Hepatocyte (in vitro differentiated cells): Measurements from ENCODE around the gene NDUFA11. TPM values are rescaled to one million over a fixed set of nuclear protein-coding genes. Genes with fewer than 3 reads are reported as not detected.

Experiments
- DNase-seq: peaks from one replicate; pipeline ENCODE4 v3.0.0-alpha.2; 2016; ENCODE audit warnings: low spot score
- H2AFZ ChIP-seq: fragments of 200-600 bp; sonication (generic); 2 replicates; pipeline ENCODE4 v1.6.0; 2016; ENCODE audit warnings: antibody characterized with exemption, mild to moderate bottlenecking
- H3K27ac ChIP-seq: fragments of 200-600 bp; sonication (generic); 2 replicates; pipeline ENCODE4 v1.5.1; 2016; ENCODE audit warnings: mild to moderate bottlenecking
- H3K27me3 ChIP-seq: fragments of 200-600 bp; sonication (generic); 2 replicates; pipeline ENCODE4 v1.6.1; 2016
- H3K36me3 ChIP-seq: fragments of 200-600 bp; sonication (generic); replicated peaks from 2 replicates; pipeline ENCODE4 v1.5.1; 2016; ENCODE audit warnings: low read depth; ENCODE audit not compliant: insufficient read depth
- H3K4me1 ChIP-seq: fragments of 200-600 bp; sonication (generic); 2 replicates; pipeline ENCODE4 v1.5.1; 2016; ENCODE audit warnings: mild to moderate bottlenecking, moderate library complexity; ENCODE audit not compliant: insufficient read depth
- H3K4me2 ChIP-seq: fragments of 200-600 bp; sonication (generic); 2 replicates; pipeline ENCODE4 v1.6.0; 2016
- H3K4me3 ChIP-seq: fragments of 200-600 bp; sonication (generic); 2 replicates; pipeline ENCODE4 v1.5.1; 2016; ENCODE audit warnings: mild to moderate bottlenecking
- H3K79me2 ChIP-seq: fragments of 200-600 bp; sonication (generic); 2 replicates; pipeline ENCODE4 v1.6.0; 2017; ENCODE audit warnings: mild to moderate bottlenecking
- H3K9me2 ChIP-seq: fragments of 200-600 bp; sonication (generic); replicated peaks from 2 replicates; pipeline ENCODE4 v1.6.0; 2017; ENCODE audit warnings: mild to moderate bottlenecking; ENCODE audit not compliant: insufficient read depth
- H3K9me3 ChIP-seq: fragments of 200-600 bp; sonication (generic); 2 replicates; pipeline ENCODE4 v1.5.1; 2016; ENCODE audit warnings: low read depth, mild to moderate bottlenecking
- H4K20me1 ChIP-seq: fragments of 200-600 bp; sonication (generic); 2 replicates; pipeline ENCODE4 v1.6.0; 2016; ENCODE audit warnings: mild to moderate bottlenecking; ENCODE audit not compliant: insufficient read depth, poor library complexity, severe bottlenecking
- CTCF ChIP-seq: fragments of 200-600 bp; sonication (generic); IDR thresholded peaks from 2 replicates; pipeline ENCODE4 v1.5.1; 2016; ENCODE audit warnings: antibody characterized with exemption, mild to moderate bottlenecking; ENCODE audit not compliant: poor library complexity
- EZH2 ChIP-seq: fragments of 200-600 bp; sonication (generic); IDR thresholded peaks from 2 replicates; pipeline ENCODE4 v1.6.1; 2016; ENCODE audit warnings: antibody characterized with exemption, mild to moderate bottlenecking, borderline replicate concordance
- EZH2phosphoT487 ChIP-seq: fragments of 200-600 bp; sonication (generic); IDR thresholded peaks from one replicate; pipeline ENCODE4 v1.6.1; 2018; ENCODE audit warnings: antibody characterized with exemption, mild to moderate bottlenecking, low read depth, moderate library complexity; ENCODE audit not compliant: unreplicated experiment, severe bottlenecking
- WGBS: methylation state at CpG from one replicate; pipeline ENCODE4 v1.1.6; 2016; ENCODE audit warnings: low lambda C conversion rate; ENCODE audit errors: missing lambda C conversion rate; 5-methylcytosine and 5-hydroxymethylcytosine counted together
- polyA plus RNA-seq: library from polyadenylated mRNA; unstranded; fragments of >200 nt; fragmentation: Nextera tagmentation; extraction: Ambion mirVana; gene quantifications from 2 replicates; pipeline ENCODE4 v1.2.1, GENCODE V29; 2016
- total RNA-seq: library from RNA; depleted of rRNA; stranded (reverse); fragments of >200 nt; gene quantifications from 2 replicates; pipeline ENCODE4 v1.2.3, GENCODE V29; 2014

The NDUFA11 gene
- total and polyA plus RNA-seq, 2 experiments from 2014 or later: 158 to 441 TPM

- H4K20me1 ChIP-seq: peaks cover 18% of the 10 kb centered on the region
- no peaks in the 10 kb centered on the region for H3K27me3 ChIP-seq
- WGBS: 53% methylated on average over 16 of the region's 16 CpGs
- TF ChIP-seq EZH2 (no peak), EZH2phosphoT487 (no peak), CTCF (no peak)
- no peak overlapping the region for H2AFZ ChIP-seq
- H3K36me3 ChIP-seq: no peaks in the 10 kb centered on the region
- peak; percentile 69 for DNase-seq
- peaks cover 25% of the 10 kb centered on the region for H3K4me1 ChIP-seq
- peak overlapping the region; percentile 71 for H3K27ac ChIP-seq
- no peaks in the 10 kb centered on the region for H3K9me3 ChIP-seq
- no peaks in the 10 kb centered on the region for H3K9me2 ChIP-seq
- no peak overlapping the region for H3K4me3 ChIP-seq
- peak overlapping the region; percentile 46 for H3K4me2 ChIP-seq
- peaks cover 56% of the 10 kb centered on the region for H3K79me2 ChIP-seq
Observed at GRCh38 chr19:5934774-5935472, 31.3 kb upstream of the NDUFA11 start.

GRCh38 chr19:5934069-5934401, 30.4 kb upstream of the NDUFA11 start:
- Histone ChIP-seq H3K27ac (peak overlapping the region; percentile 71), H3K4me3 (no peak overlapping the region), H3K4me2 (no peak overlapping the region), H3K36me3 (no peaks in the 10 kb centered on the region), H3K9me2 (no peaks in the 10 kb centered on the region), H3K79me2 (peaks cover 47% of the 10 kb centered on the region), H3K9me3 (no peaks in the 10 kb centered on the region), H3K27me3 (no peaks in the 10 kb centered on the region), H4K20me1 (peaks cover 14% of the 10 kb centered on the region), H2AFZ (no peak overlapping the region), H3K4me1 (peaks cover 28% of the 10 kb centered on the region)
- TF ChIP-seq CTCF (no peak), EZH2phosphoT487 (no peak), EZH2 (no peak)
- DNase-seq: no peak
- 91% methylated on average over 5 of the region's 5 CpGs for WGBS

GRCh38 chr19:5933391-5934068, 29.9 kb upstream of the NDUFA11 start:
- no peak overlapping the region for H3K4me3 ChIP-seq
- H2AFZ ChIP-seq: no peak overlapping the region
- peaks cover 42% of the 10 kb centered on the region for H3K79me2 ChIP-seq
- no peaks in the 10 kb centered on the region for H3K9me3 ChIP-seq
- DNase-seq: no peak
- no peaks in the 10 kb centered on the region for H3K27me3 ChIP-seq
- no peak overlapping the region for H3K4me2 ChIP-seq
- 90% methylated on average over 20 of the region's 20 CpGs for WGBS
- peaks cover 14% of the 10 kb centered on the region for H4K20me1 ChIP-seq
- H3K4me1 ChIP-seq: peaks cover 30% of the 10 kb centered on the region
- H3K36me3 ChIP-seq: no peaks in the 10 kb centered on the region
- peak overlapping the region; percentile 71 for H3K27ac ChIP-seq
- no peak for TF ChIP-seq EZH2phosphoT487
- TF ChIP-seq EZH2: no peak
- TF ChIP-seq CTCF: no peak
- H3K9me2 ChIP-seq: no peaks in the 10 kb centered on the region
